Left ventricle myocardium inferior (tissue), 1 donor: Measurements from ENCODE around the gene ADRA2A. TPM values are rescaled to one million over a fixed set of nuclear protein-coding genes. Genes with fewer than 3 reads are reported as not detected.

Experiments
- DNase-seq: peaks from one replicate; pipeline ENCODE4 v3.0.0-alpha.2; 2020
- H3K27ac ChIP-seq: fragments of 200-600 bp; replicated peaks from 2 replicates; pipeline ENCODE4 v1.8.0; 2021
- H3K27me3 ChIP-seq: fragments of 200-600 bp; 2 replicates; pipeline ENCODE4 v1.8.0; 2021; ENCODE audit warnings: low read depth
- H3K36me3 ChIP-seq: fragments of 200-600 bp; 2 replicates; pipeline ENCODE4 v1.8.0; 2021
- H3K4me1 ChIP-seq: fragments of 200-600 bp; 2 replicates; pipeline ENCODE4 v1.8.0; 2021
- H3K4me3 ChIP-seq: fragments of 200-600 bp; 2 replicates; pipeline ENCODE4 v1.8.0; 2021; ENCODE audit warnings: mild to moderate bottlenecking, moderate library complexity
- H3K9me3 ChIP-seq: fragments of 200-600 bp; replicated peaks from 2 replicates; pipeline ENCODE4 v1.8.0; 2021
- CTCF ChIP-seq: fragments of 200-600 bp; IDR thresholded peaks from 2 replicates; pipeline ENCODE4 v1.8.0; 2021; ENCODE audit warnings: antibody characterized with exemption, mild to moderate bottlenecking, borderline replicate concordance
- intact Hi-C: fragments of 100-400 bp; cut with micrococcal nuclease; formaldehyde crosslinking; loops from one replicate; pipeline ENCODE4 v1.11.0; 2022
- total RNA-seq: library from RNA; stranded (reverse); fragmentation: NEBNext Ultra II Directional; extraction: Animal tissue kit (Norgen Biotek cat#: 25700); gene quantifications from one replicate; pipeline ENCODE4 v1.2.1, GENCODE V29; 2021
- donor health status: DM: no; HTN: yes; CAD: no; lungs with severe emphysema.

ADRA2A gene
- total RNA-seq, 1 donor from 2014 or later = 0.27 TPM

- no peak for TF ChIP-seq CTCF
- Histone ChIP-seq H3K36me3 (no peaks in the 10 kb centered on the region), H3K4me3 (no peak overlapping the region), H3K27ac (no peak overlapping the region), H3K9me3 (no peaks in the 10 kb centered on the region), H3K27me3 (peaks cover 68% of the 10 kb centered on the region), H3K4me1 (peaks cover 37% of the 10 kb centered on the region)
- intact Hi-C loops = no loop called here
- no peak for DNase-seq
These were observed 3.0 kb downstream of the ADRA2A start for GRCh38 chr10:111079781-111080180.

- H3K36me3 ChIP-seq = no peaks in the 10 kb centered on the region
- no peak for DNase-seq
- intact Hi-C loops = no loop called here
- TF ChIP-seq CTCF = no peak
- no peak overlapping the region for H3K4me3 ChIP-seq
- H3K4me1 ChIP-seq = peaks cover 37% of the 10 kb centered on the region
- H3K27ac ChIP-seq = no peak overlapping the region
- H3K27me3 ChIP-seq = peaks cover 63% of the 10 kb centered on the region
- no peaks in the 10 kb centered on the region for H3K9me3 ChIP-seq
These were observed 3.4 kb downstream of the ADRA2A start for GRCh38 chr10:111080224-111080623.

- intact Hi-C loops = no loop called here
- TF ChIP-seq CTCF = no peak
These were observed 4.8 kb downstream of the ADRA2A start for GRCh38 chr10:111081595-111081994.

GRCh38 chr10:111082102-111082975 lies 5.5 kb downstream of the ADRA2A start:
- Histone ChIP-seq H3K36me3 (no peaks in the 10 kb centered on the region), H3K4me1 (peaks cover 17% of the 10 kb centered on the region), H3K9me3 (no peaks in the 10 kb centered on the region), H3K27ac (no peak overlapping the region), H3K4me3 (no peak overlapping the region), H3K27me3 (peaks cover 48% of the 10 kb centered on the region)
- no peak for DNase-seq
- intact Hi-C loops = no loop called here
- TF ChIP-seq CTCF = no peak

More at GRCh38 chr10:111081595-111081994, 4.8 kb downstream of the ADRA2A start:
- Histone ChIP-seq H3K4me3 (no peak overlapping the region), H3K9me3 (no peaks in the 10 kb centered on the region), H3K27ac (no peak overlapping the region), H3K4me1 (peaks cover 24% of the 10 kb centered on the region), H3K36me3 (no peaks in the 10 kb centered on the region), H3K27me3 (peaks cover 50% of the 10 kb centered on the region)
- DNase-seq = no peak

DNA sequence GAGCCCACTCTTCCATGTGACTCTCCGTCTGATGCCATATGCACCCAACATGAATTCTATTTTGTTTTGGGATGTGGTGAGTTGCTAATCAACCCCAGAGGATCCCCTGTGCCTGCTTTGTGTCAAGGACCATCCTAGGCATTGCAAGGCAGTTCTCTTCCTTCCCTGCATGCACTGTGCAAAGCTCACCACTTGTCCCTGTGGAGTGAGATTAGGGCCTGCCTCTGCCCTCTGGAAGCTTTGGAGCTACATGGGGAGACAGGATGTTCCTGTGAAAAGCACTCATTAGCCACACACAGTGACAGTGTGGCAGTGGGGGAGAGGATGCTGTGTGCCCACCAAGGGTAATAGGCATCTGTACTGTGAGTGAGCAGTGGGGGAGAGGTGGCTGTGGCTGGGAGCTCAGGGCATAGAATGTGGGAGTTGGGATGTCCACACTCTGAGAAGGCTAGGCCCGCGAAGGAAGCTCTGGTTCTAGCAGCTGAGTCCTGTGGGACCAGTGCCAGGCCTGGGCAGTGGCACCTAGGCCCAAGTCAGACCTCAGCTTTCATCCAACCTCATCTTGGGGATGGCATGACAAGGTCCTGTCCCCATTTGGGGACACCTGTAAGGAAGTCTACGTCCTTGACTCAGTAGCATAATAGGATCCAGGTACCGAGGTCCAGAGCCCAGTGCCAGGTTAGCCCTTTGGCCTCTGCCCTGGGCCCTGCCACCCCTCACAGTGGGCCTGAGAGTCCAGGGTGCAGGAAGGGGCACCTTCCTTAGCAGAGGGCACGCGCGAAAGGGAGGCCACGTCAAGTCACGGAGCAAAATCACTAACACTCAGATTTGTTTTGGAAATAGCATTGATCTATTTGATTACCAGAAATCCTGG lies 6.6 kb downstream of the ADRA2A start:
- DNase-seq = no peak

More for the DNA sequence above, 6.6 kb downstream of the ADRA2A start:
- Histone ChIP-seq H3K4me3 (no peak overlapping the region), H3K9me3 (no peaks in the 10 kb centered on the region), H3K27ac (no peak overlapping the region), H3K36me3 (no peaks in the 10 kb centered on the region), H3K27me3 (peaks cover 46% of the 10 kb centered on the region), H3K4me1 (peaks cover 5% of the 10 kb centered on the region)
- TF ChIP-seq CTCF = no peak
- intact Hi-C loops = no loop called here
